Immature natural killer cell (primary cell): ENCODE results near the gene FAM193B. TPM values are rescaled to one million over a fixed set of nuclear protein-coding genes. Genes with fewer than 3 reads are reported as not detected.
"Not testable (repeated sequence)": the region's sequence is repeated elsewhere in the genome, so short reads cannot be mapped to it uniquely, and the experiment has no call there.

Experiments
- DNase-seq, 3 donors: peaks; one replicate each; pipeline ENCODE4 v3.0.0; 2022; ENCODE audit warnings: mixed read lengths in 1 of 3
- H3K27ac Mint-ChIP-seq, 6 donors: one replicate each; pipeline ENCODE4 v1.8.0; 2020; ENCODE audit warnings: mixed read lengths in 6 of 6, mild to moderate bottlenecking in 5 of 6, inconsistent platforms in 4 of 6, moderate library complexity in 3 of 6
- H3K27me3 Mint-ChIP-seq, 3 donors: one replicate each; pipeline ENCODE4 v1.8.0; 2020 to 2021; ENCODE audit warnings: low read depth in 3 of 3, mild to moderate bottlenecking in 3 of 3, mixed read lengths in 3 of 3, moderate library complexity in 3 of 3, inconsistent platforms in 1 of 3
- H3K36me3 Mint-ChIP-seq, 3 donors: one replicate each; pipeline ENCODE4 v1.8.0; 2020; ENCODE audit warnings: mixed read lengths in 3 of 3, inconsistent platforms in 2 of 3, mild to moderate bottlenecking in 2 of 3
- H3K4me1 Mint-ChIP-seq, 2 donors: one replicate each; pipeline ENCODE4 v1.8.0; 2020; ENCODE audit warnings: inconsistent platforms in 2 of 2, mild to moderate bottlenecking in 2 of 2, mixed read lengths in 2 of 2, moderate library complexity in 1 of 2
- H3K4me3 Mint-ChIP-seq, 5 donors: one replicate each; pipeline ENCODE4 v1.8.0; 2020; ENCODE audit warnings: mild to moderate bottlenecking in 5 of 5, mixed read lengths in 5 of 5, inconsistent platforms in 3 of 5, moderate library complexity in 3 of 5
- H3K9me3 Mint-ChIP-seq, 6 donors: one replicate each; pipeline ENCODE4 v1.8.0; 2020; ENCODE audit warnings: mild to moderate bottlenecking in 6 of 6, mixed read lengths in 6 of 6, inconsistent platforms in 4 of 6, moderate library complexity in 3 of 6
- polyA plus RNA-seq, 3 donors: library from polyadenylated mRNA; unstranded; fragments of 300-500 nt; fragmentation: Illumina TruSeq; gene quantifications; one replicate each; pipeline ENCODE4 v1.2.3, GENCODE V29; 2021

The FAM193B gene
- polyA plus RNA-seq, 3 donors from 2014 or later, result 2.5 to 6.2 (median 3.4) TPM

GRCh38 chr5:177542816-177543465 is 11.4 kb downstream of the FAM193B start:
- Mint-ChIP-seq H3K27ac (no peak overlapping the region), H3K4me1 (peaks cover 20 to 57% of the 10 kb centered on the region in 2 donors), H3K27me3 (peaks cover 0 to 2% (median 0%) of the 10 kb centered on the region in 3 donors), H3K4me3 (no peak overlapping the region), H3K36me3 (peaks cover 0 to 13% (median 0%) of the 10 kb centered on the region in 3 donors), H3K9me3 (no peaks in the 10 kb centered on the region)
- no peak for DNase-seq

- Mint-ChIP-seq H3K4me3 (no peak overlapping the region), H3K9me3 (no peaks in the 10 kb centered on the region), H3K27me3 (peaks cover 0 to 4% (median 0%) of the 10 kb centered on the region in 3 donors), H3K36me3 (peaks cover 0 to 11% (median 0%) of the 10 kb centered on the region in 3 donors), H3K4me1 (peaks cover 5 to 39% of the 10 kb centered on the region in 2 donors), H3K27ac (no peak overlapping the region)
- no peak for DNase-seq
These were observed 13.9 kb downstream of the FAM193B start for GRCh38 chr5:177540438-177540837.

- peaks cover 0 to 16% (median 0%) of the 10 kb centered on the region in 3 donors for H3K36me3 Mint-ChIP-seq
- no peak overlapping the region for H3K4me3 Mint-ChIP-seq
- no peaks in the 10 kb centered on the region for H3K9me3 Mint-ChIP-seq
- H3K27ac Mint-ChIP-seq, result no peak overlapping the region
- H3K4me1 Mint-ChIP-seq, result peaks cover 5 to 35% of the 10 kb centered on the region in 2 donors
- DNase-seq, result no peak
- H3K27me3 Mint-ChIP-seq, result peaks cover 0 to 4% (median 0%) of the 10 kb centered on the region in 3 donors
These were observed 15.0 kb downstream of the FAM193B start for GRCh38 chr5:177539411-177539810.

GRCh38 chr5:177538876-177539275 is 15.5 kb downstream of the FAM193B start:
- no peak for DNase-seq
- Mint-ChIP-seq H3K36me3 (peaks cover 0 to 17% (median 0%) of the 10 kb centered on the region in 3 donors), H3K27ac (no peak overlapping the region), H3K4me1 (peaks cover 5 to 30% of the 10 kb centered on the region in 2 donors), H3K4me3 (no peak overlapping the region), H3K27me3 (peaks cover 0 to 4% (median 0%) of the 10 kb centered on the region in 3 donors), H3K9me3 (no peaks in the 10 kb centered on the region)

GRCh38 chr5:177537389-177538361 is 16.7 kb downstream of the FAM193B start:
- H3K36me3 Mint-ChIP-seq, result peaks cover 0 to 24% (median 0%) of the 10 kb centered on the region in 3 donors
- H3K4me1 Mint-ChIP-seq, result peaks cover 5 to 20% of the 10 kb centered on the region in 2 donors
- H3K4me3 Mint-ChIP-seq, result no peak overlapping the region

GRCh38 chr5:177536386-177536785 is 18.0 kb downstream of the FAM193B start:
- Mint-ChIP-seq H3K36me3 (peaks cover 0 to 25% (median 4%) of the 10 kb centered on the region in 3 donors), H3K27me3 (peaks cover 0 to 4% (median 0%) of the 10 kb centered on the region in 3 donors), H3K4me3 (no peak overlapping the region), H3K9me3 (no peaks in the 10 kb centered on the region), H3K4me1 (peaks cover 3 to 15% of the 10 kb centered on the region in 2 donors), H3K27ac (no peak overlapping the region)
- no peak for DNase-seq

More at GRCh38 chr5:177537389-177538361, 16.7 kb downstream of the FAM193B start:
- Mint-ChIP-seq H3K27ac (peak overlapping the region in 2 of 6 donors; percentile 19 to 62), H3K9me3 (no peaks in the 10 kb centered on the region), H3K27me3 (peaks cover 0 to 4% (median 0%) of the 10 kb centered on the region in 3 donors)
- DNase-seq, result no peak

GRCh38 chr5:177535125-177535524 is 19.2 kb downstream of the FAM193B start:
- peak overlapping the region in 1 of 6 donors; percentile 17 for H3K27ac Mint-ChIP-seq
- no peak for DNase-seq
- no peak overlapping the region for H3K4me3 Mint-ChIP-seq
- H3K4me1 Mint-ChIP-seq, result peaks cover 2 to 6% of the 10 kb centered on the region in 2 donors
- H3K36me3 Mint-ChIP-seq, result peaks cover 0 to 33% (median 7%) of the 10 kb centered on the region in 3 donors
- no peaks in the 10 kb centered on the region for H3K9me3 Mint-ChIP-seq
- H3K27me3 Mint-ChIP-seq, result peaks cover 0 to 4% (median 0%) of the 10 kb centered on the region in 3 donors

GRCh38 chr5:177534433-177534832 is 19.9 kb downstream of the FAM193B start:
- DNase-seq, H3K27me3 Mint-ChIP-seq, H3K9me3 Mint-ChIP-seq, H3K4me3 Mint-ChIP-seq, H3K27ac Mint-ChIP-seq, H3K4me1 Mint-ChIP-seq: not testable (repeated sequence)
- H3K36me3 Mint-ChIP-seq, result peaks cover 0 to 36% (median 7%) of the 10 kb centered on the region in 3 donors

- Mint-ChIP-seq H3K36me3 (peaks cover 0 to 33% (median 10%) of the 10 kb centered on the region in 3 donors), H3K27me3 (no peaks in the 10 kb centered on the region), H3K4me3 (no peak overlapping the region), H3K27ac (peak overlapping the region in 1 of 6 donors; percentile 4), H3K4me1 (peaks cover 2 to 6% of the 10 kb centered on the region in 2 donors), H3K9me3 (no peaks in the 10 kb centered on the region)
- DNase-seq, result no peak
These were observed 23.0 kb downstream of the FAM193B start for GRCh38 chr5:177531209-177531940.

GRCh38 chr5:177530638-177531037 is 23.7 kb downstream of the FAM193B start:
- Mint-ChIP-seq H3K27me3 (no peaks in the 10 kb centered on the region), H3K27ac (peak overlapping the region in 1 of 6 donors; percentile 4), H3K4me3 (no peak overlapping the region), H3K9me3 (no peaks in the 10 kb centered on the region), H3K36me3 (peaks cover 0 to 33% (median 10%) of the 10 kb centered on the region in 3 donors), H3K4me1 (peaks cover 2 to 6% of the 10 kb centered on the region in 2 donors)
- DNase-seq, result no peak

- H3K27ac Mint-ChIP-seq, result peak overlapping the region in 3 of 6 donors; percentile 32 to 60 (median 36)
- peaks cover 0 to 26% (median 10%) of the 10 kb centered on the region in 3 donors for H3K36me3 Mint-ChIP-seq
- peaks cover 2 to 6% of the 10 kb centered on the region in 2 donors for H3K4me1 Mint-ChIP-seq
- H3K9me3 Mint-ChIP-seq, result no peaks in the 10 kb centered on the region
- H3K4me3 Mint-ChIP-seq, result no peak overlapping the region
- no peaks in the 10 kb centered on the region for H3K27me3 Mint-ChIP-seq
- DNase-seq, result no peak
These were observed 24.8 kb downstream of the FAM193B start for GRCh38 chr5:177529247-177530203.

- Mint-ChIP-seq H3K4me1 (peaks cover 2 to 6% of the 10 kb centered on the region in 2 donors), H3K36me3 (peaks cover 0 to 23% (median 10%) of the 10 kb centered on the region in 3 donors), H3K9me3 (no peaks in the 10 kb centered on the region), H3K4me3 (no peak overlapping the region), H3K27me3 (no peaks in the 10 kb centered on the region), H3K27ac (no peak overlapping the region)
- no peak for DNase-seq
These were observed 25.7 kb downstream of the FAM193B start for GRCh38 chr5:177528631-177529030.
